ACHN (cell line): Measurements from ENCODE around the gene IQCE.

Experiments used
- DNase-seq: peaks from one replicate; pipeline ENCODE4 v3.0.0-alpha.2; 2015
- in situ Hi-C: cut with HindIII; loops from 2 replicates; pipeline ENCODE4 v1.10.0; 2017; ENCODE audit warnings: low sequenced_read_pairs, low pct_ligation_motif_present, low pct_unique_long_range_greater_than_20kb

IQCE gene

GRCh38 chr7:2558629-2559282, at the start of gene IQCE:
Gene IQCE (plus strand): TSS chr7:2558979. CDS start chr7:2559182, 203 bp downstream.
- in situ Hi-C loops, result no loop called here
- peak; percentile 96 for DNase-seq

- no peak for DNase-seq
- in situ Hi-C loops, result no loop called here
Observed at GRCh38 chr7:2509298-2509906, 49.4 kb upstream of the IQCE start.

- in situ Hi-C loops, result no loop called here
Observed at GRCh38 chr7:2510130-2510776, 48.5 kb upstream of the IQCE start.

GRCh38 chr7:2510909-2511768, 47.6 kb upstream of the IQCE start:
- in situ Hi-C loops, result no loop called here
- DNase-seq, result no peak

More at GRCh38 chr7:2510130-2510776, 48.5 kb upstream of the IQCE start:
- no peak for DNase-seq

- in situ Hi-C loops, result no loop called here
- no peak for DNase-seq
Observed at GRCh38 chr7:2511769-2512168, 47.0 kb upstream of the IQCE start.

- in situ Hi-C loops, result no loop called here
Observed at GRCh38 chr7:2512179-2512661, 46.6 kb upstream of the IQCE start.

GRCh38 chr7:2512713-2513112, 46.1 kb upstream of the IQCE start:
- in situ Hi-C loops, result no loop called here
- no peak for DNase-seq

More at GRCh38 chr7:2512179-2512661, 46.6 kb upstream of the IQCE start:
- DNase-seq, result no peak

GRCh38 chr7:2513702-2514101, 45.1 kb upstream of the IQCE start:
- in situ Hi-C loops, result no loop called here
- DNase-seq, result no peak

GRCh38 chr7:2514473-2515423, 44.0 kb upstream of the IQCE start:
- DNase-seq, result no peak
- in situ Hi-C loops, result no loop called here

- peak; percentile 85 for DNase-seq
- in situ Hi-C loops, result no loop called here
Observed at GRCh38 chr7:2515424-2516193, 43.2 kb upstream of the IQCE start.

- DNase-seq, result peak; percentile 99
- in situ Hi-C loops, result no loop called here
Observed at GRCh38 chr7:2516194-2516555, 42.6 kb upstream of the IQCE start.

GRCh38 chr7:2517026-2517425, 41.8 kb upstream of the IQCE start:
- DNase-seq, result peak; percentile 99
- in situ Hi-C loops, result no loop called here

- in situ Hi-C loops, result no loop called here
- DNase-seq, result peak; percentile 62
Observed at GRCh38 chr7:2517678-2518507, 40.9 kb upstream of the IQCE start.

- in situ Hi-C loops, result no loop called here
Observed at GRCh38 chr7:2518737-2519118, 40.1 kb upstream of the IQCE start.

GRCh38 chr7:2519119-2519930, 39.5 kb upstream of the IQCE start, which contains the start of gene LFNG:
Gene LFNG (plus strand): TSS chr7:2519774. CDS start chr7:2519862, 88 bp downstream.
- DNase-seq, result peak; percentile 96
- in situ Hi-C loops, result no loop called here

More at GRCh38 chr7:2518737-2519118, 40.1 kb upstream of the IQCE start:
- DNase-seq, result no peak
